Fibroblast of skin of scalp (primary cell): Measurements from ENCODE around the gene SFMBT2.
"Not testable (repeated sequence)": the region's sequence is repeated elsewhere in the genome, so short reads cannot be mapped to it uniquely, and the experiment has no call there.

ENCODE experiments used
- DNase-seq: peaks from one replicate; pipeline ENCODE4 v3.0.0-alpha.2; 2013

SFMBT2 gene

DNA sequence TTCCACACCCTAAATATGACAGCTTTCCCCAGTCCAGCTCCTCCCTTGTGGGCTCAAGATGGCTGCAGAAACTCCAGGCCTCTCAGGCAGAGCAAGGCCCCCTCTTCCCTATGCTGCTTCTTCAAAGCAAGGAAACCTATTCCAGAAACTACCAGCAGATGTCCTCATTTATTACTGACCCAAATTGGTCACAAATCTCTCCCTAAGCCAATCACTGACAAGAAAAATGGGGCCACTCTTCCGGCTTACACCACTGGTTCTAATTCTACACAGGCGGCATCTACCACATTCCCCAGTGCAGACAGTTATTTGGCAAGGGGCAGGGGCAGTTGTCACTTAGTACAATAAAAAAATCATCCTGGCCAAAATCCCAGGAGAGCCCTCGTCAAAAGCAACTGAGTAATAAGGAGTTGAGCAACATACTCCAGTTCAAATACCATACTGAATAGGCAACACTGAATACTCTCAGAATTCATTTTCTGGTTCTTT, 150.4 kb downstream of the SFMBT2 start:
- DNase-seq = peak; percentile 79

DNA sequence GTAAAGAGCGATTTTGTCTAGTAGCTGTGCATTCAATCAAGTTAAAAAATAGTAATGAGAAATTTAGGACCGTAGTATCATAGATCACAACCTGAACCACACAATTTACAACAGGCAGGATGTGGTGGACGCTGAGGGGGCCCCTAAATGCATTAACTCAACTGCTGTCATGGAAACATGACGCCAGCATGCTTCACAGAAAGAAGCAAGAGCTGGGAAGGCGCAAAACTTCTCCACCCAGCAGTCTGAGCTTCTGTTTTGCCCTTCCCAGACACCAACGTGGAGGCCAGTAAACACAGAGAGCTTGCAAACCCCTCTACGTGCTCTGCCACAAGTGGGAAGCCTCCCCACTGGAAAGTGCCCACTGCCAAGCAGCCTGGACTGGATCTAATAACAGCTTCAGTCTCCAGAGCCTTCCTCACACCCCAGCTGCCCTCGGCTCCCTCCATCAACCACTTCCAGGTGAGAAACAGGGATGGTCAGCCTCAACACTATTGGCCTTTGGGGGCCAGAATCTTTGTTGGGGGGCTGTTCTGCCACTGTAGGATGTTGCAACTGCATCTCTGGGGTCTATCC, 151.8 kb downstream of the SFMBT2 start:
- no peak for DNase-seq

DNA sequence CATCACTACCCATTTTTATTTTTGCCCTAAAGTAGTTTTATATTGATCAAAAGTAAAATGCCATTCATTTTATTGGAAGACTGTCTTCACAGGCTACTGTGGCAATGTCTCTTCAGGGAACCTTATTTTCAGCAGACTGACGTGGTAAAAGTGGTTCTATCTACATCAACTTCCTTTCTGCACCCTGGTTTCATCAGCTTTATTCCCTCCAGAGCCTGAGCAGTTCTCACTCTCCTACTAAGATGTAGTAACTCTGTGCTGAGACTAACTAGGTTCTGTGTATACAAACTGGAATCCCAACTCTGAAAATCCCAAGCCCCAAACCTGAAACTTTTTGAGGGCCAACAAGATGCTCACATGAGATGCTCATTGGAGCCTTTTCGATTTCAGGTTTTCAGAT, 155.3 kb downstream of the SFMBT2 start:
- no peak for DNase-seq

DNA sequence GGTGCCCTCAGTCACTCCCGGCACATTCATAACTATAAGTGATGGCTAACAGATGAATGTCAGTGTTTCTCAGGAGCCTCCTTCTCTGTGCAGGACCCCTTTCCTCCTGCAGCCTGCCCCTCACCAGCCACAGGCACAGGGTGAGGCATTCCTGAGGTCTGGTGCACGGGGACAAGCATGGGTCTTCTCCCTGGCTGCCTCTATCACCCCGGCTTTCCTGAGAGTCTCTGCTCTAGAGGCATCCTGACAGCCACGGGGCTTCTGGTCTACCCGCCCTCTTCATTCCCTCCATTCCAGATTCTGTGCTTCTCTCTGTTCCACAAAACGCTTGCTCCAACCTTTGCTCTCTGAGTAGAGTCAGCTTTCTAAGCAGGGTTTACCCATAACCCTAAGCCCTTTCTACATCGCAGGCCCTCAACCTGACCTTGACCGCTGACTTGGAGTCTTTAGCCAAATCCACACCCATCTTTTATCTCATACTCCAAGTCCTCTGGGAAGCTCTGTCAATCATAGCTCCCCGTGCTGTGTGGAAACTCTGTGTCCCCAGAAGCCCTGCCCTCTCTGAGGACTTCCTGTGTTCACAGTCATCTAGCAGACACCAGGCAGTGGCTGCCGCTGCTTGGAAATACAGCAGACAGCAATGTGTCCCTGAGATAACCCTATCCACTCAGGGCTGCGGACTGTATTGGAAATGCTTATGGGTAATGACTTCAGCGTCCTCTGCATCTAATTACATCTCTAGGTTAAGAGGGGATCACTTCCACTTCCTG, 159.0 kb downstream of the SFMBT2 start:
- DNase-seq = no peak

DNA sequence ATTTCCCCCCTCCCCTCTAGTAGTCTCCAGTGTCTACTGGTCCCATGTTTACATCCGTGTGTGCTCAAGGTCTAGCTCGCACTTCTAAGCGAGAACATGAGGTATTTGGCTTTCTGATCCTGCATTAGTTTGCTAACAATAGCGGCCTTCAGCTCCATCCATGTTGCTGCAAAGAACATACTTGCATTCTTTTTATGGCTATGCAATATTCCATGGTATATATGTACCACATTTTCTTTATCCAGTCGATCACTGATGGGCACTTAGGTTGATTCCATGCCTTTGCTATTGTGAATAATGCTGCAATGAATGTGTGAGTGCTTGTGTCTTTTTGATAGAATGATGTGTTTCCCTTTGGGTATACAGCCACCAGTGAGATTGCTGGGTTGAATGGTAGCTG, 160.6 kb downstream of the SFMBT2 start:
- DNase-seq = no peak

DNA sequence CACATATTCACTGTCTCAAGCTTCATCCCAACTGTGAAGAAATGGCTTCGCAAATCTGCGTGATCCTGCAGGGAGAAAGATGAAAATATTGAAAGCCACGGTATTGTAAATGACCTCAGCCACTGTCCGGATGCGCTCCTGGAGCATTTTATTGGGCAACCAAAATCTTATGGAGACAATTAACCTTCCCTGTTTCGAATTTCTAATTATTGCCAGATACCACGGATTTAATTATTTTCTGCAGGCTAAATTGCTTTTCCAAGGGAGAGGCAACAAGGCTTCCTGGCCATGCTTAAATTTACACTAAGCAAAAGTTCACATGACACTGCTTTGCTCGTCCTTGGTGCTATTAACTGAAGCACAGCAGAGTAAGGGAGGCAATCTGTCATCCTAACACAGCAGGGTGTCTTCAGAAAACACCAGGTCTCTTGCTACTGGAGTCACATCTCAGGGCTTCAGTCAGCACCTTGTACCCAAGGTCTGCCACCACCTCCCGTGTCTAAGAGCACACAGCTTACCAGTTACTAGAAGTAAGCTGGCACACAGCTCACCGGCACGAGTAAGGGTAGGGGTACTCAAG, 162.2 kb downstream of the SFMBT2 start:
- DNase-seq = no peak

DNA sequence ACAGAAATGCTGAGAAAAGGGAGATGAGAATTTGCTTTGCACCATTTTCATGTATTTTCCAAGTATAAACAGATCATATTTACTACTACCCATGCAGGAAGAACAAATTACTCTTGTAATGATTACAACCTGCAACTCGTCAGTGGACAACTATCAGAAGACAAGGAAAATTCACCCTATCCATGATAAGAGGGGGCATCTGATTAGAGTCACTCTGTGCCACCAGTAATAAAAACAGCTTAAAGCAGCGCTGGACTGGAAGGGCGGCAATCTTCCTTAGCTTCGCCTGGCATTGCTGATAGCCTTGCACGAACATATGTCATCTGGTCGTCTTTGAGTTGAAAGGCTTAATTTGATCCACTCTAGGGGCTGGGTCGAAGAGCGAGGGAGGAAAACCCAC, 162.7 kb downstream of the SFMBT2 start:
- DNase-seq = no peak

DNA sequence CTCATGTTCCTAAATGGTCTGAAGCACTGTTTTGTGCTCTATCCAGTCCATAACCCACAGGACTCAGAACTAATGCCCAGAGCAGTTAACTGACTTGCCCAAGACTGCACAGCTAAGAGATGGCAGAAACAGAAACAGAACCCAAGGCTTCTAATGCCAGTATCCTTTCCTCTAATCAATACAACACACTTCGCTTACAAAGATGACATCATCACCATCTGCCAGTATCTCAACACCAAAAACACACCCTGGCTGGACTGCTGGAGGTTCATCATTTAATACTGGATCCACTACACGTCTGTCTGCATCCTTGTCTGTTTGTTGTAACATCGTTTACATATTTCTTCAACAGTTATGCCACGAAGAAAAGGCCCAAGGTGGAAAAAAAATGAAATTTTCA, 165.3 kb downstream of the SFMBT2 start:
- DNase-seq = no peak

DNA sequence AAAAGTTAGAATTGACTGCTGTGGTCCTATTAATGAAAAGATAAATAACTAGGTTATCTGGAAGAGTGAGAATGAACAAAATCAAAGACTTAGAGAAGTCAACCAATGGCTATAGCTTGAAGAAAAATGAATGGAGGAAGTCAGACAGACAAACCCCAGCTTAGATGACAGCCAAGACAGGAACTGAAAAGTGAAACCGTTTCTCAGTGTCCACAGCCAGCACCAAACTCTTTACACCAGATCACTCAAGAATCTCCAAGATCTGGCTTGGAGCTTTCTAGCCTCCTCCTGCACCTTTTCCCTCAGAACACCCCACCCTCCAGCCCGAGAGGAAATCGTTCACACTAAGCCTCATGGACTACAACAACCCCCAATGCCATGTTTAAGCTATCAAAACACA, 167.0 kb downstream of the SFMBT2 start:
- DNase-seq = no peak

DNA sequence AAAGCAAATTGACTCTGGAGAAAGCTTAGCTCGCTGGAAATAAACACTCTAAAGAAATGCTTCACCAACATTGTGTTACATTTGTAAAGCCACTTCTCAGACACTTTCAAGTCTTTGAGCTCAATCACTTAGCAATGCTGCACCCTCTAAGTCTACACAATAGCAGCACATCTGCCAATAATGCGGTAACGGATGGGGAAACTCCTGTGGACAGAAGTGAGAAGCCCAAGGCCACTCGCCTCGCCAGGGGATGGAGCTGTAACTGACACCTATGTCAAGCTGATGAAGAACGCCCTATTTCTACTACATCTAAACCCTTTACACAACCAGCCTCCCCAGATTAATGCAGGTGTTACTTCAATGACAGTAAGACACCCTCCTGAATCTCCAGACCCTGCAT, 167.7 kb downstream of the SFMBT2 start:
- no peak for DNase-seq

DNA sequence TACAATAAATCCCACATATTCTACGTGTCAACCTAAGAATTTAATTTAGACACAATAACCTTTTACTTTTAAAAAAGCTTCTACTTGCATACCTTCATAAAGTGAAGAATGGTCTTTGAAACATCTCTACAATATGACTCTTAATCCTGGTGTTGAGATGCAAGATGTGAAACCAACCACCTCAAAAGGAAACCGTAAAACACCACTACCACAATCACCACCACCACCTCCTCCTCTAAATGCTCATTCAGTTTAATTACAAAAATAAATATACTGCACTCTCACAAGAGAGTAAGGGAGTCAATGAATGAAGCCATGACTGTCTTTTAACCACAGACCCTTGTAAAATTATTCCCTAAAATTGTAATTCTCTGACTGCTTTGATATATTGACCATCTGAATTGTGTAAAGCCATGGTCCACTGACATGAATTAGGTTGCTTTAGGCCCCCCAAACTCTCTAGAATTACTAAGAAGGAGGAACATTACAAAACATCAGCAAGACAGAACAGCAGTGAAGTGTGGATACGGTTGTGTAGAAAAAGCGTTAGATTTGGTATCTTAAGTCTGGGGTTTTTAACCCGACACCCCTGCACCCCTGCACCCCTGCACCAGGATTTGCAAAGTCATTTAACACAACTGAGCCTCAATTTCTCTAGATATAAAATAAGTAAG, 171.4 kb downstream of the SFMBT2 start:
- DNase-seq = no peak

DNA sequence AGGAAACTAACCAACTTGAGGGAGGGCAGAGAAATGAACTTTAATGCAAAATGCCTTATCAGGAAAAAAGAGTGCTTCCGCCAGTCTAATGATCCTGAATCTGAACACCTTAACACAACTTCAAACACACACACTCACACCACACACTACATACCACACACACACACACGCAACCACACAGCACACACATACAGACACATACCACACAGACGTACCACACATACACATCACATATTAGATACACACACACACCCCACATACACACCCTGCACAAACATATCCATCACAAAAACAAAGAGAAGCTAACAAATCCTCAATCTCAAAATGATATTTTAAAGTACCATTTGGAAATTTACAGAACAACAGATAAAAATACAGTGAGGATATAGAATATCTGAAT, 175.5 kb downstream of the SFMBT2 start:
- no peak for DNase-seq

DNA sequence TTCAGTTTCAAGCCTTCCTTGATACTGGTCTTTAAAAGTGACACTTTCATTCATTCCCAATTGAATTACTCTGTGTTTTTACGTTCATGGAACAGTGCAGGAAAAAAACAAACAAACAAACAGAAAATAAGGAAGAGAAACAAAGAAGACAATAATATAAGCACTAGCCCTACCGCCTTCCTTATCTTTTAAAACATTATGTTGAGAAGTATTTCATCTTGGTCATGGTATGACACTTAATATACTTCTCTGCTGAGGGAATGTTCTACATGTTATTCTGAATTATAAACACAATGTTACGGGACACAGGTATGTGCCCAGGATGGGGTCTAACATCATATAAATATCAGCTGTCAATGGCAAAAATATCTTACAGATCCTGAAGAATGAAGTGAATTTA, 176.7 kb downstream of the SFMBT2 start:
- DNase-seq = no peak

DNA sequence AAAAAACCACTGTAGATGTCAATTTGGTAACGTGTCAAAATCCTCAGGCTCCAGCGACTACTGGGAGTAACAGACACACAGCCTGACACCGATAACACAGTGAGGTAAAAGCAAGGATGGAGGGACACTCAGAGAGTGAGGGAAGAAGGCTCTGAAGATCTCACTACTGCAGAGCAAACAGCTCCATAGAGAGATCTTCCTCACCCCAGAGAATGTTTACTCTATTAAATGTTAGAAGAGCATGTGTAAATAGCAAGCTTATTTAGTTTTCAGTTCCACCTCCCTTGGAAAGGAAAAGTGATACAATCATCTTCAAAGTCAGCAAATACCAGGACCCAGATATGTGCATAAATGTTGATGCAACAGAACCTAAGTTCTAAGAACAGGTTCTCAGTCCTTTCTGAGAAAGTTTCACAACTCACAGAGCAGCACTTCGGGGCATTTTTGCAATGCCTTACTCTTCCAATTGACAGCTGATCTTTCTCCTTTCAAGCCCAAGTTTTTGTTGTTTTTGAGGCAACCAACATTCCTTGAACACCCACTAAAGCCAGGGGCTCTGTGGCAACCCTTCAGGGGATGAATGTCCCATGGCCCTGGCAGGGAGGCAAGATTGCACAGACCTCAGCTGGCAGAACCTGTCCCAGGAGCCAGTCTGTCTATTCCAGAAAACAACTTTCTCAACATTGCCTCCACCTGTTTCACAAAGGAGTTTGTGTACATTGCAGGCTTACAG, 177.4 kb downstream of the SFMBT2 start:
- DNase-seq = no peak

DNA sequence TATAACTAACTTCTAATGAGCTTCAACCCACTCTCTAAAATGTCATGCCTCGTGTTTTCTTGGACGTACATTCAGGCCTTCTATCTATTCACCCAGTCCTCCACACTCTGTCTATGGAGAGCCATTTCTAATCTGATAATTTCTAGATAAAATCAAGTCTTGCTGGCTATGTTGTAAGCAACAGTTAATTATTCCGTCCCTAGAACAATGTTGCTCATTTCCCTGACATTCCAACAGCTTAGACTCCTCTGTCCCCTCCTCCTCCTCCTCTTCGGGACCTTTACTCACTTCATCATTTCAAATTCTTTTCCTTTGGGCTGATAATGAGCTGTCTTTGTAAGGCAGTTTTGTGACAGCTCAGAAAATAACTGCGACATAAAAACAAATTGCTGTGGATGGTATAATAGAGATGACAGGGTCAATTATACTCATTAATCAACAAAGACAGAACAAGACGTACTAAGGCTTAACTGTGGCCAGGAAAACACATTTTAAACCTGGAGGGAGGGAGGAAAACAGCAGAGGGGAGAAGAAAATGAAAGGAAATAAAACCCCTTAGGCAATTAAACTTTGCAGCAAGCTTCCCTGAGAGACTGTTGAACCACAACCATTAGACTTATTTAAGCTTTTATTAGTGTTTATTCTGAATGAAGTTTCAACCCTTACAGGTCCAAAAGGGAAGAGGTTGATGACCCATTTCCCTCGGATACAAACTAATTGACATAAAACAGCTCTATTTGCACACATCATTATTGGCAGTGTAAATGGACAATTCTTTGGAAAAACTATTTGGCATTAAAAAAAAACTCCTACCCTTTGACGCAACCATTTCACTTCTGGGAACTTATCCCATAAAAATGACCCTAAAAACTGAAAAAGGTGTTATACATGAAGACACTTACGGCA, 179.1 kb downstream of the SFMBT2 start:
- no peak for DNase-seq

DNA sequence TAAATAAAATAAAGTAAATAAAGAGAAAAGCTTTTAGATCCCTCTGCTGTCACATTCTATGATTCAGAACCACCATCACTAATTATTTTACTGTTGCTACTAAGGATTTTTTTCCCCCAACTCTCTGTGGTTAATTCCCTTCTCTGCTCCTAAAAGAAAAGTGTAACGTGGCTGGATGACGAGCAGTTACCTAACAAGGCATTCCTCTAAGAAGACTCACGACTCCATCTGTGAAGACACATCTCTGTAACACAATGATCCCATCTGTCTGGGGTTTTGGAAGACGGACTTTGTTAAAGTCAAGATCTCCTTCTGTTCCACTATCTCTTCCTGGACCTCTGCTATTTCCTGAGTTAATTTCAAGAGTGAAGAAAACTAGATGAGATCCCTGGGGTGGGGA, 179.9 kb downstream of the SFMBT2 start:
- DNase-seq = no peak

DNA sequence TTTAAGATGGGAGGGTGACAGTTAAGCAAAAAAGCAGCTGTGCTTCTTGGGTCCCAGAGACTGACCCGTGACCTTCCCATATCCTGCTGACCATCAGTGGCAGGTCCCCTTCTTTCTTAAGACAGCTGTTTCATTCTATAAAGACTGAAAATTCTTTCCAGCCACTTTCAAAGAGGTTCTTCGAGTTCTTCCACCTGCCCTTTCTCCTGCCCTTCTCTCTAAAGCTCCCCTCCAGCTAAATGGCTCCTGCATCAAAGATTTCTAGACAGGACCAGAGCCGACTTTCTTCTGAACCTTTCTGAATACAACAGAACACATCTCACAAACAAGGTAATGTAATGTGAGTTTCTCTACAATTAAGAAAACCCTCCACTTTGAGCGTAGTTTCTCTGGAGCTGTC, 180.8 kb downstream of the SFMBT2 start:
- no peak for DNase-seq

DNA sequence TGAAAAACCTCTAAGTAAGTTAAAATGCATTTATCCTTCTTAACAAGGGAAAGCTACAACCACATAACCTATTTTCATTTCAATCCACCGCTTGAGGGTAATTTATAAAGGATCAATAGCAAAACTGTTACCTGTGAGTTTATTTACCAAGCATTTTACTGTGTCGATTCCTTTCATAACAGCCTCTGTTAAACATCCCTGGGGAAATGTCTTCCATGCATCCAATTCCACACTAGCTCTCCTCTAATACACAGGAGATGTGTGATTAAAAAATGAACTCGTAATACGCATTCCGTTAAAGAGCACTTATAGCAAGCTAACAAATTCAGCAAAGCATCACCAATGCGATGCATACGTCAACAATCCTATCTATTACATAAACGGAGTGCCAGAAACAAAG, 185.7 kb downstream of the SFMBT2 start:
- no peak for DNase-seq

DNA sequence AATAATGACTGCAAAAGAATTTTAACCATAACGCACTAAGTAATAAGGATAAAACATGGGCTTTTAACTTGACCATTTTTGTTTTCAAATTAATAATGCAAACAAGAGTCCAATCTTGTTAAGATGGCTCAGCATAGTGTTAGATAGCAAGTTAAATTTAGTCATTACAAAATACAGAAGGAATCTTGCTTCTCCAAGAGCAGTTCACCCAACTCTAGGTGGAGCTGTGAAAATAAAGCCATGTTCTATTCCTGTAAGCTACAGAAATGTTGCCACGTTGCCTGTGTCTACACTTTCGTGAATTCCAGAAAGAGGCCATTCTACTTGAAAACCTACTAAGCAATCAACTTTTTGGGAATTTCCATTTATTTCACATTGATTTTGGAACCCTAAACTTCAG, 191.9 kb downstream of the SFMBT2 start:
- peak; percentile 1 for DNase-seq

DNA sequence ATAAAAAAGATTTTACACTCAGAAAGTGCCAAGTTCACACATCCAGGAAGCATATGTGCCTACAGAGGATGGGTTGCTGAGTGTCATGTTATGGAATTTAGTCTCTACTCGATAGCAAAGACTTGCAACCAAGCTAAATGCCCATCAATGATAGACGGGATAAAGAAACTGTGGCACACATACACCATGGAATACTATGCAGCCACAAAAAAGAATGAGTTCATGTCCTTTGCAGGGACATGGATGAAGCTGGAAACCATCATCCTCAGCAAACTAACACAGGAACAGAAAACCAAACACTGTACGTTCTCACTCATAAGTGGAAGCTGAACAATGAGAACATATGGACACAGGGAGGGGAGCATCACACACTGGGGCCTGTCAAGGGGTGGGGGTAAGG, 198.1 kb downstream of the SFMBT2 start:
- DNase-seq = not testable (repeated sequence)

DNA sequence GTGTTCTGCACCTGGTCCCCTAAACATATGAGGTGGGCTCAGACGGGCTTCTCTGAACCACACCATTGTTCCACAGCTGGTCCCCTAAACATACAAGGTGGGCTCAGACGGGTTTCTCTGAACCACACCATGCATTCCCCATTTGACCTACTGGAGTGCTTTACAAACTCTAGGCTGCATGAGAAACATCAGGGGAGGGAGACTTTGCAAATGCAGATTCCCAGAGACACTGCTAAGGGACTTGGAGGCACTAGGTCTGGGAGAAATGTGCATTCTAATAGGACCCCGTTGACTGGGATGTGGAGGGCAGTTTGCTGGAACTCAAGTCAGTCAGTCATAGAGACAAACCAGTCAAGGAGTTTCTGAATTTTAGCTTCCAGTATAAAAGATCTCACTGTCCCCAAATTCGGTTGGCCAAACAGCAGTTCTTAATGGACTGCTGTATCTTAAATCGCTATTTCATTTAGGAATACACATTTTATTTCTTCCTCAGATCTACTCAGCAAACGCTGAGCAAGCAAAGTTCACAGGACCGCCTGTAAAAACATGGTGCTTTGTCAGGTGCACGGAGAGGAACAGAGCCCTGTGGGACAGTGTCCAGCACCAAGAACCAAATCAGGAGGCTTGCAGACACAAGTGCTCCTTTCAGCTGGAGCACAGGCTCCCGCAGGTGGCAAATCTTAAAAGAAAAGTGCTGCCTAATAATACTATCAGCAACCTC, 198.8 kb downstream of the SFMBT2 start:
- no peak for DNase-seq
